MM.1S (cell line): ENCODE data around the gene TSSC4.

ENCODE experiments used
- DNase-seq: peaks from one replicate; pipeline ENCODE4 v3.0.0-alpha.2; 2015
- H2AFZ ChIP-seq: fragments of 300-600 bp; sonication (generic); 2 replicates; pipeline ENCODE4 v1.6.0; 2016; ENCODE audit warnings: antibody characterized with exemption, low read length
- H3F3A ChIP-seq: fragments of 300-600 bp; sonication (generic); 2 replicates; pipeline ENCODE4 v1.6.1; 2016; ENCODE audit warnings: mild to moderate bottlenecking, antibody characterized with exemption, low read length, moderate library complexity, mixed read lengths; ENCODE audit not compliant: insufficient read depth
- H3K27ac ChIP-seq: fragments of 300-600 bp; sonication (generic); 2 replicates; pipeline ENCODE4 v1.5.1; 2016; ENCODE audit warnings: mild to moderate bottlenecking, low read length
- H3K27me3 ChIP-seq: fragments of 300-600 bp; sonication (generic); replicated peaks from 2 replicates; pipeline ENCODE4 v1.6.0; 2016; ENCODE audit warnings: low read length; ENCODE audit not compliant: insufficient read depth
- H3K36me3 ChIP-seq: fragments of 300-600 bp; sonication (generic); replicated peaks from 2 replicates; pipeline ENCODE4 v1.6.1; 2016; ENCODE audit warnings: mild to moderate bottlenecking, low read length, mixed read lengths; ENCODE audit not compliant: insufficient read depth
- H3K4me1 ChIP-seq: fragments of 300-600 bp; sonication (generic); 2 replicates; pipeline ENCODE4 v1.6.1; 2016; ENCODE audit warnings: low read length, mixed read lengths
- H3K4me2 ChIP-seq: fragments of 300-600 bp; sonication (generic); 2 replicates; pipeline ENCODE4 v1.6.0; 2016; ENCODE audit warnings: low read depth, low read length
- H3K4me3 ChIP-seq: fragments of 300-600 bp; sonication (generic); 2 replicates; pipeline ENCODE4 v1.5.1; 2016; ENCODE audit warnings: low read length, mixed read lengths
- H3K79me2 ChIP-seq: fragments of 300-600 bp; sonication (generic); 2 replicates; pipeline ENCODE4 v1.6.1; 2016; ENCODE audit warnings: mixed run types, low read length, mixed read lengths
- H3K9ac ChIP-seq: fragments of 300-600 bp; sonication (generic); 2 replicates; pipeline ENCODE4 v1.6.1; 2016; ENCODE audit warnings: low read length, mixed read lengths
- H3K9me2 ChIP-seq: fragments of 300-600 bp; sonication (generic); replicated peaks from 2 replicates; pipeline ENCODE4 v1.6.1; 2016; ENCODE audit warnings: mild to moderate bottlenecking, low read length, mixed read lengths; ENCODE audit not compliant: insufficient read depth
- H3K9me3 ChIP-seq: fragments of 300-600 bp; sonication (generic); replicated peaks from 2 replicates; pipeline ENCODE4 v1.6.1; 2016; ENCODE audit warnings: mild to moderate bottlenecking, low read length, mixed read lengths; ENCODE audit not compliant: insufficient read depth
- H4K20me1 ChIP-seq: fragments of 300-600 bp; sonication (generic); 2 replicates; pipeline ENCODE4 v1.6.1; 2016; ENCODE audit warnings: mild to moderate bottlenecking, low read length, moderate library complexity, mixed read lengths; ENCODE audit not compliant: insufficient read depth
- CTCF ChIP-seq: fragments of 300-600 bp; sonication (generic); IDR thresholded peaks from 2 replicates; pipeline ENCODE4 v1.5.1; 2016; ENCODE audit warnings: antibody characterized with exemption, low read length, mixed read lengths
- EZH2 ChIP-seq: fragments of 300-600 bp; sonication (generic); optimal IDR thresholded peaks from 2 replicates; pipeline ENCODE3; 2017; ENCODE audit warnings: low read depth, mild to moderate bottlenecking, antibody characterized with exemption, low read length, mixed read lengths
- EZH2phosphoT487 ChIP-seq: fragments of 300-600 bp; sonication (generic); IDR thresholded peaks from 2 replicates; pipeline ENCODE4 v1.6.1; 2018; ENCODE audit warnings: antibody characterized with exemption, low read length

Gene TSSC4

GRCh38 chr11:2428322-2428795 is 27.8 kb downstream of the TSSC4 start:
- peak; percentile 77 for DNase-seq
- no peak overlapping the region for H3K4me2 ChIP-seq
- no peak overlapping the region for H2AFZ ChIP-seq
- H3K4me1 ChIP-seq, result no peaks in the 10 kb centered on the region
- peaks cover 43% of the 10 kb centered on the region for H3K27me3 ChIP-seq
- no peaks in the 10 kb centered on the region for H4K20me1 ChIP-seq
- H3K4me3 ChIP-seq, result no peak overlapping the region
- H3K36me3 ChIP-seq, result no peaks in the 10 kb centered on the region
- no peaks in the 10 kb centered on the region for H3K9me2 ChIP-seq
- no peaks in the 10 kb centered on the region for H3K79me2 ChIP-seq
- no peaks in the 10 kb centered on the region for H3K9me3 ChIP-seq
- no peak overlapping the region for H3K27ac ChIP-seq
- TF ChIP-seq EZH2phosphoT487 (no peak), CTCF (peak; percentile 98), EZH2 (no peak)
- H3K9ac ChIP-seq, result no peak overlapping the region
- no peaks in the 10 kb centered on the region for H3F3A ChIP-seq

DNA sequence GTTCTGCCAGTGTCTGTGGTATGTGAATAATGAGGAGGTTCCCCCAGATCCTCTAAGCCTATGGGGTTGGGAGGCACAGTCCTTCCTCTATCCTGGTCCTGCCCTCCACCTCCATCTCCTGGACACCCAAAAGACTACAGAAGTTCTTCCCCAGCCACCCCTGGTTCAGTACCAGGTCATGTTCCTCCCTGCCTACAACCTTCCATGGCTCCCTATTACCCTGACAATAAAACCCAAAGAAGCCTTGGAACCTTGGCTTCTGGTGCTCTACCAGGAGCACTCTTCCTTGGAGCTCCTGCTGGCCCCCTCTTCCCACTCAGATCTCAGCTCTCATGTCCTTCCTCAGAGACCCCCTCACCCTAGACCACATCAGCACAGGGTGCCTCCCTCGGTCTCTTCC is 30.8 kb downstream of the TSSC4 start:
- Histone ChIP-seq H2AFZ (no peak overlapping the region), H4K20me1 (no peaks in the 10 kb centered on the region), H3K9me2 (no peaks in the 10 kb centered on the region), H3K27me3 (peaks cover 14% of the 10 kb centered on the region), H3K9ac (no peak overlapping the region), H3F3A (no peaks in the 10 kb centered on the region), H3K9me3 (no peaks in the 10 kb centered on the region), H3K4me1 (no peaks in the 10 kb centered on the region), H3K79me2 (no peaks in the 10 kb centered on the region), H3K36me3 (no peaks in the 10 kb centered on the region), H3K27ac (no peak overlapping the region), H3K4me3 (no peak overlapping the region), H3K4me2 (no peak overlapping the region)
- no peak for DNase-seq
- TF ChIP-seq EZH2phosphoT487 (no peak), EZH2 (no peak), CTCF (no peak)

DNA sequence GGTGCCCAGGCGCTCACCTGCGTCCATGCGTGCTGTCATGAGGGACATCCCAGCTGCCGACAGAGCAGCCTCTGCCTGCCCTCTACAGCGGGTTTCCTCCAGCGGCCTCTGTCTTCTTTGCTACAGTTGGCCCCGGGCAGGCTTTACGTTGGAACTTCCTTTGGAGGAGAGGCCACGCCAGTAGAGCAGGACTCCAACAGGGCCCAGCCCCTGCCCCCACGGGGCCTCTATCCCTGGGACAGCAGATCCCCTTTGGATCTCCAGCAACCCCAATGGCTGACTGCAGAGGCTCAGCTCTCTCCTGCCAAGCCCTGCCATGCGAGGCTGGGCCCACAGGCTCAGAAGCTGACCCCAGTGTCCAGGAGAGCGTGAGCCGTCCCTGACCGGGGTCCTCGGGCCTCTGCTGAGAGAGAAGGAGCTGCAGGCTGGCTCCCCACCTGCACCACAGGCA is 31.6 kb downstream of the TSSC4 start:
- no peak overlapping the region for H3K4me2 ChIP-seq

More for the DNA sequence above, 31.6 kb downstream of the TSSC4 start:
- H3K9ac ChIP-seq, result no peak overlapping the region
- H3K27ac ChIP-seq, result no peak overlapping the region
- no peak for TF ChIP-seq EZH2phosphoT487
- TF ChIP-seq EZH2, result no peak
- TF ChIP-seq CTCF, result no peak
- H3K36me3 ChIP-seq, result no peaks in the 10 kb centered on the region
- H3K79me2 ChIP-seq, result no peaks in the 10 kb centered on the region
- no peaks in the 10 kb centered on the region for H3F3A ChIP-seq
- no peaks in the 10 kb centered on the region for H3K9me2 ChIP-seq
- H3K9me3 ChIP-seq, result no peaks in the 10 kb centered on the region
- no peak for DNase-seq
- H4K20me1 ChIP-seq, result no peaks in the 10 kb centered on the region
- H3K27me3 ChIP-seq, result 0 out of 2 replicates have a peak, but pooled peaks cover 5% of the 10 kb centered on the region
- H3K4me3 ChIP-seq, result no peak overlapping the region
- H2AFZ ChIP-seq, result no peak overlapping the region
- H3K4me1 ChIP-seq, result no peaks in the 10 kb centered on the region
